Mesenchymal stem cell (in vitro differentiated cells and primary cell): Measurements from ENCODE around the gene NR5A2.

ENCODE experiments used
- DNase-seq: peaks from one replicate; pipeline ENCODE4 v3.0.0-alpha.2; 2013
- H2AFZ ChIP-seq: one replicate; pipeline ENCODE4 v1.6.1; 2013; ENCODE audit warnings: low read depth, mild to moderate bottlenecking, control low read depth, inconsistent platforms, low read length, moderate library complexity
- H2AK5ac ChIP-seq: 2 replicates; pipeline ENCODE4 v1.6.1; 2013; ENCODE audit warnings: low read length, moderate library complexity, mild to moderate bottlenecking, inconsistent platforms; ENCODE audit not compliant: severe bottlenecking
- H2BK120ac ChIP-seq: one replicate; pipeline ENCODE4 v1.6.1; 2013; ENCODE audit warnings: low read depth, mild to moderate bottlenecking, inconsistent platforms, low read length, moderate library complexity
- H2BK12ac ChIP-seq, 2 experiments: one replicate each; pipeline ENCODE4 v1.6.1; 2013; ENCODE audit warnings: inconsistent platforms in 2 of 2, low read length in 2 of 2, mild to moderate bottlenecking in 2 of 2, moderate library complexity in 2 of 2, control low read depth in 1 of 2
- H2BK15ac ChIP-seq: one replicate; pipeline ENCODE4 v1.6.1; 2013; ENCODE audit warnings: mild to moderate bottlenecking, low read depth, inconsistent platforms; ENCODE audit not compliant: poor library complexity, severe bottlenecking
- H2BK5ac ChIP-seq: 2 replicates; pipeline ENCODE4 v1.6.1; 2013; ENCODE audit warnings: low read depth, mild to moderate bottlenecking, low read length, control low read depth, inconsistent platforms; ENCODE audit not compliant: poor library complexity, severe bottlenecking
- H3K14ac ChIP-seq, 2 experiments: one replicate each; pipeline ENCODE4 v1.6.1; 2013; ENCODE audit warnings: inconsistent platforms in 2 of 2, low read length in 2 of 2, control low read depth in 1 of 2, mild to moderate bottlenecking in 1 of 2, moderate library complexity in 1 of 2
- H3K18ac ChIP-seq, 2 experiments: one replicate each; pipeline ENCODE4 v1.6.1; 2013; ENCODE audit warnings: inconsistent platforms in 2 of 2, low read length in 2 of 2, control low read depth in 1 of 2, low read depth in 1 of 2, mild to moderate bottlenecking in 1 of 2
- H3K23ac ChIP-seq, 2 experiments: one replicate each; pipeline ENCODE4 v1.6.1; 2013; ENCODE audit warnings: inconsistent platforms in 2 of 2, low read length in 2 of 2, mild to moderate bottlenecking in 2 of 2, moderate library complexity in 2 of 2, control low read depth in 1 of 2
- H3K27ac ChIP-seq: 2 replicates; pipeline ENCODE4 v1.5.1; 2013; ENCODE audit warnings: mild to moderate bottlenecking, moderate library complexity, low read length, control low read depth, inconsistent platforms; ENCODE audit not compliant: poor library complexity, severe bottlenecking
- H3K27me3 ChIP-seq, 2 experiments: 2 replicates each; pipeline versions ENCODE4 v1.6.1 to v1.7.0; 2013; ENCODE audit warnings: low read length in 2 of 2, mild to moderate bottlenecking in 2 of 2, moderate library complexity in 2 of 2, control low read depth in 1 of 2, inconsistent platforms in 1 of 2; ENCODE audit not compliant: control insufficient read depth in 1 of 2, insufficient read depth in 1 of 2
- H3K36me3 ChIP-seq, 2 experiments: 2 replicates each; pipeline versions ENCODE4 v1.6.1 to v1.7.0; 2013; ENCODE audit warnings: low read length in 2 of 2, control low read depth in 1 of 2, inconsistent platforms in 1 of 2, low read depth in 1 of 2, mild to moderate bottlenecking in 1 of 2; ENCODE audit not compliant: insufficient read depth in 2 of 2, control insufficient read depth in 1 of 2
- H3K4ac ChIP-seq, 2 experiments: one replicate each; pipeline ENCODE4 v1.6.1; 2013; ENCODE audit warnings: inconsistent platforms in 2 of 2, low read length in 2 of 2, mild to moderate bottlenecking in 2 of 2, moderate library complexity in 2 of 2, control low read depth in 1 of 2, low read depth in 1 of 2
- H3K4me1 ChIP-seq: 2 replicates; pipeline ENCODE4 v1.6.1; 2013; ENCODE audit warnings: low read depth, low read length, control low read depth; ENCODE audit not compliant: control insufficient read depth, insufficient read depth
- H3K4me2 ChIP-seq: 2 replicates; pipeline ENCODE4 v1.6.1; 2013; ENCODE audit warnings: low read length, mild to moderate bottlenecking, inconsistent platforms; ENCODE audit not compliant: poor library complexity, severe bottlenecking
- H3K4me3 ChIP-seq, 2 experiments: 2 replicates each; pipeline versions ENCODE4 v1.5.1 to v1.7.0; 2013; ENCODE audit warnings: low read length in 2 of 2, mild to moderate bottlenecking in 2 of 2, control low read depth in 1 of 2, low read depth in 1 of 2; ENCODE audit not compliant: insufficient read depth in 1 of 2
- H3K79me1 ChIP-seq: replicated peaks from 2 replicates; pipeline ENCODE4 v1.6.1; 2013; ENCODE audit warnings: mild to moderate bottlenecking, control low read depth, low read length, inconsistent platforms; ENCODE audit not compliant: poor library complexity, severe bottlenecking
- H3K9ac ChIP-seq: 2 replicates; pipeline ENCODE4 v1.7.0; 2013; ENCODE audit warnings: mild to moderate bottlenecking, low read length, moderate library complexity
- H3K9me3 ChIP-seq: 2 replicates; pipeline ENCODE4 v1.7.0; 2013; ENCODE audit warnings: mild to moderate bottlenecking, low read length; ENCODE audit not compliant: control insufficient read depth
- H4K8ac ChIP-seq: one replicate; pipeline ENCODE4 v1.6.1; 2013; ENCODE audit warnings: inconsistent platforms, mild to moderate bottlenecking, low read length, moderate library complexity
- H4K91ac ChIP-seq: one replicate; pipeline ENCODE4 v1.6.1; 2013; ENCODE audit warnings: mild to moderate bottlenecking, low read length, inconsistent platforms
- WGBS: methylation state at CpG from one replicate; pipeline ENCODE4 v1.1.7; 2013; ENCODE audit warnings: mixed read lengths; 5-methylcytosine and 5-hydroxymethylcytosine counted together

The NR5A2 gene

DNA sequence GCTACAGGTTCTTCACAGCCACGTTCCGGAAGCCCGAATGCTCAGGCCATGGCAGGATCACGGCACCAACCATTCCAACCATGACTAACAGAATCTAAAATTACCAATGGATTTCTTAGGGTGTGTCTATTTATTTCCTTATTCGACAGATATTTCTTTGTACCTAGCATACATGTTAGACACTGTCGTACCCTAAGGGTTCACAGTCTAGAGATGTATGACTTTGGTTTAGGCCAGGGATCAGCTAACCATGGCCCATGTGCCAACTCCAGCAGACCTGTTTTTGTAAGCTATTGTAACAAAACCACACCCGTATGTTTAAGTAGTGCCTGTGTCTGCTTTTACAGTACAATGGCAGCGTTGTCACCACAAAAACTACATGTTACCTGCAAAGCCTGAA, 167.0 kb downstream of the NR5A2 start:
- H2AK5ac ChIP-seq = no peak overlapping the region
- H4K8ac ChIP-seq = no peak overlapping the region
- no peak overlapping the region for H2BK120ac ChIP-seq
- H3K14ac ChIP-seq = no peak overlapping the region
- H3K4me3 ChIP-seq = no peak overlapping the region
- H2BK15ac ChIP-seq = no peak overlapping the region
- H2BK12ac ChIP-seq = no peak overlapping the region
- H3K23ac ChIP-seq = no peak overlapping the region
- H3K9ac ChIP-seq = no peak overlapping the region
- no peaks in the 10 kb centered on the region for H3K79me1 ChIP-seq
- H3K4ac ChIP-seq = no peak overlapping the region
- no peaks in the 10 kb centered on the region for H3K9me3 ChIP-seq
- no peak overlapping the region for H2AFZ ChIP-seq
- H4K91ac ChIP-seq = no peak overlapping the region
- no peak overlapping the region for H2BK5ac ChIP-seq
- no peaks in the 10 kb centered on the region for H3K27me3 ChIP-seq
- no peak overlapping the region for H3K27ac ChIP-seq
- DNase-seq = no peak
- 99% methylated on average over 4 of the region's 8 CpGs for WGBS
- H3K4me2 ChIP-seq = no peak overlapping the region
- no peaks in the 10 kb centered on the region for H3K4me1 ChIP-seq
- no peaks in the 10 kb centered on the region for H3K36me3 ChIP-seq
- no peak overlapping the region for H3K18ac ChIP-seq

DNA sequence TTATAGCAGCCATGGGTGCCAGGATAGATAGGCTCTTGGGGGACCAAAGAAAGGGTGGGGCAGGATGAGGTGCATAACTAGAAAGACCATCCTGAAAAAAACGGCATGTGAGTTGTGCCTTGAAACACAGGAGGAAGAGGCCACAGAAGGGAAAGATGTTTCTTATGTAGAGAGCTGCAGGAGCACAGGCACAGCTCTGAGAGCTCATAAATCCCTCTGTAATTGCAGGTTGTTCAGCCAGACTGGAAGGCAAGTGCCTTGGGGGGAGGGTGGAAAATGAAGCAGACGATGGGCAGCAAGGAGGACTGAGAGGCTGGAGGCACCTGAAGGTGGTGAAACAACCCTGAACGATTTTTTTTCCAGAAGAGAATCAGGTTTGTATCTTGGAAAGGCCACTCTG, 170.7 kb downstream of the NR5A2 start:
- no peak for DNase-seq
- Histone ChIP-seq H2BK12ac (no peak overlapping the region), H3K36me3 (no peaks in the 10 kb centered on the region), H3K9me3 (no peaks in the 10 kb centered on the region), H3K9ac (no peak overlapping the region), H3K27ac (no peak overlapping the region), H3K79me1 (no peaks in the 10 kb centered on the region), H3K4me1 (no peaks in the 10 kb centered on the region), H3K27me3 (no peaks in the 10 kb centered on the region), H3K23ac (no peak overlapping the region), H3K4ac (no peak overlapping the region), H3K4me3 (no peak overlapping the region), H3K18ac (no peak overlapping the region), H4K91ac (no peak overlapping the region), H2BK120ac (no peak overlapping the region), H2AFZ (no peak overlapping the region), H2BK5ac (no peak overlapping the region), H3K14ac (no peak overlapping the region), H2AK5ac (no peak overlapping the region), H2BK15ac (no peak overlapping the region), H4K8ac (no peak overlapping the region), H3K4me2 (no peak overlapping the region)
- WGBS = 13% methylated on average over 3 of the region's 3 CpGs

DNA sequence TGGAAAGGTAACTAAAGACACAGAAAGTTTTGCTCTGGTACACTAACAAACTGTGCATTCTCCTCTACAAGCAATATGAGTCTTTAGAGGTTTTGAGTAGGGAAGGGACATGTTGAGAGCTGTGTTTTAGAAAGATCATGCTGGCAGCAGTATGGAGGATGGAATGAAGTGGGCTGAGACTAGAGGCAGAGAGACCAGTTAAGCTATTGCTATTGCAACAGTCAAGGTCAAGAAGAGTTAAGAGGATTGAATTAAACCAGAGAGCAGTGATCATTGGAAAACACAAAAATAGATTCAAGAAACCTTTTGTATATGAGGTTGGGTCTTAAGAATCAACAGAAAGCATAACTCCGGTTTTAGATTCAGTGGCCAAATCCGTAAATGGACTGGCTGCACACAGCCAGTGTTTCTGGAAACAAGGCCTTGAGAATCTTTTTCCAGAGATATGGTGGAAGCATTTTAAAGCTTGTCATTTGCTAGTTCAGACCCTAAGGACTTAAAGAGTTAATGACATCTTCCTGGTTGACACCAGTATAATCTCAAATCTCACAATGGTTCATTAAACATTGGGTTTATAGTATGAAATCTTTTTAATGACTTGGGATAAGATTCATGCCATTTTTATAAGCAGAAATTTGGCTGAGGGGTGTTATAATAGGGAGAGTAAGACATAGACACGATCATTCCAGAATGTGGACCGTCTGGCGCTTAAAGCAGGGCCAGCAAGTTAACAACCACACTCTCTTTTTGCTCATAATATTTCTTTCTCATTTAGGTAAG, 177.9 kb downstream of the NR5A2 start:
- Histone ChIP-seq H3K4ac (no peak overlapping the region), H2BK15ac (no peak overlapping the region), H3K27ac (no peak overlapping the region), H3K23ac (no peak overlapping the region), H3K14ac (no peak overlapping the region), H2BK12ac (no peak overlapping the region), H3K36me3 (no peaks in the 10 kb centered on the region), H4K8ac (no peak overlapping the region), H2BK5ac (no peak overlapping the region), H3K9ac (no peak overlapping the region), H2AFZ (no peak overlapping the region), H3K4me2 (no peak overlapping the region), H3K4me3 (no peak overlapping the region), H2AK5ac (no peak overlapping the region), H3K27me3 (no peaks in the 10 kb centered on the region), H2BK120ac (no peak overlapping the region), H3K79me1 (no peaks in the 10 kb centered on the region), H4K91ac (no peak overlapping the region), H3K9me3 (no peaks in the 10 kb centered on the region), H3K18ac (no peak overlapping the region), H3K4me1 (no peaks in the 10 kb centered on the region)
- no peak for DNase-seq
- 77% methylated on average over 3 of the region's 5 CpGs for WGBS

DNA sequence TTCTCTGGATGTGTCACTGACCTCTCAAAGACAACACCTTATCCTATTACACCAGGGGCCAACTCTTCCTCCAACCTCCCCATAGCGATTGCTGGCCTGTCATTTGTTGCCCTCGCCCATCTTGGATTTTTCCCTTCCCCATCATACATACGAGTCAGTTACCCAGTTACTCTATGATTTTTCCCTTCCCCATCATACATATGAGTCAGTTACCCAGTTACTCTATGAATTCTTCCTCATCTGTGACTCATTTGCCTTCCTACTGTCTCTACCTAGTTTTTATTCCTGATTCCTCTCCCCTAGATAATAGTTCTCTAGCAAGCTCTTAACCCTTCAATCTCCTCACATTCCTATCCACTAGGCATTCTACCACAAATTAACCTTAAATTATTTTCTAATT, 178.8 kb downstream of the NR5A2 start:
- H2AK5ac ChIP-seq = peak overlapping the region; percentile 52
- H3K4ac ChIP-seq = no peak overlapping the region
- H3K79me1 ChIP-seq = no peaks in the 10 kb centered on the region
- no peak overlapping the region for H4K8ac ChIP-seq
- H2BK5ac ChIP-seq = no peak overlapping the region
- no peak overlapping the region for H4K91ac ChIP-seq
- no peak overlapping the region for H2BK15ac ChIP-seq
- H2BK12ac ChIP-seq = no peak overlapping the region
- no peak overlapping the region for H2BK120ac ChIP-seq
- 60% methylated on average over 3 of the region's 3 CpGs for WGBS
- no peak overlapping the region for H3K27ac ChIP-seq
- H3K36me3 ChIP-seq = no peaks in the 10 kb centered on the region
- no peak overlapping the region for H3K18ac ChIP-seq
- no peaks in the 10 kb centered on the region for H3K4me1 ChIP-seq
- no peaks in the 10 kb centered on the region for H3K9me3 ChIP-seq
- no peak overlapping the region for H3K14ac ChIP-seq
- H3K23ac ChIP-seq = no peak overlapping the region
- no peaks in the 10 kb centered on the region for H3K27me3 ChIP-seq
- H3K4me3 ChIP-seq = no peak overlapping the region
- H3K4me2 ChIP-seq = no peak overlapping the region
- H3K9ac ChIP-seq = no peak overlapping the region
- no peak overlapping the region for H2AFZ ChIP-seq
- DNase-seq = peak; percentile 30
